Left kidney (tissue), 2 donors: ENCODE data around the gene PRKD2. TPM values are rescaled to one million over a fixed set of nuclear protein-coding genes. Genes with fewer than 3 reads are reported as not detected.

Source experiments
- DNase-seq: peaks from one replicate; pipeline ENCODE4 v3.0.0-alpha.2; 2013
- polyA plus RNA-seq: library from polyadenylated mRNA; unstranded; fragments of 120-200 nt; gene quantifications from one replicate; pipeline ENCODE4 v1.2.1, GENCODE V29; 2013; ENCODE audit not compliant: insufficient read length

Gene PRKD2
- polyA plus RNA-seq, 1 donor: 39.6 TPM

- no peak for DNase-seq
These were observed 9.0 kb upstream of the PRKD2 start for GRCh38 chr19:46725859-46726393.

- no peak for DNase-seq
These were observed 8.3 kb upstream of the PRKD2 start for GRCh38 chr19:46725036-46725820.

- no peak for DNase-seq
These were observed 7.6 kb upstream of the PRKD2 start for GRCh38 chr19:46724468-46724867.

GRCh38 chr19:46723471-46723870 is 6.6 kb upstream of the PRKD2 start:
- no peak for DNase-seq

GRCh38 chr19:46723023-46723461 is 6.1 kb upstream of the PRKD2 start:
- DNase-seq: no peak

- no peak for DNase-seq
These were observed 5.6 kb upstream of the PRKD2 start for GRCh38 chr19:46722421-46723022.

- DNase-seq: no peak
These were observed 5.1 kb upstream of the PRKD2 start for GRCh38 chr19:46722004-46722380.

- no peak for DNase-seq
These were observed 4.5 kb upstream of the PRKD2 start for GRCh38 chr19:46721269-46722003.

GRCh38 chr19:46720503-46721239 is 3.8 kb upstream of the PRKD2 start:
- DNase-seq: no peak

- no peak for DNase-seq
These were observed 3.0 kb upstream of the PRKD2 start for GRCh38 chr19:46719629-46720502.

- no peak for DNase-seq
These were observed 2.2 kb upstream of the PRKD2 start for GRCh38 chr19:46718934-46719622.

GRCh38 chr19:46718157-46718933 is 1.4 kb upstream of the PRKD2 start:
- no peak for DNase-seq

GRCh38 chr19:46717716-46718143 is 816 bp upstream of the PRKD2 start:
- no peak for DNase-seq

- no peak for DNase-seq
These were observed 261 bp downstream of the PRKD2 start for GRCh38 chr19:46716672-46717033.

GRCh38 chr19:46715975-46716671 is 791 bp downstream of the PRKD2 start:
- no peak for DNase-seq

- no peak for DNase-seq
These were observed 1.3 kb downstream of the PRKD2 start for GRCh38 chr19:46715620-46715974.

GRCh38 chr19:46714444-46715106 is 2.3 kb downstream of the PRKD2 start:
- no peak for DNase-seq

GRCh38 chr19:46713781-46714443 is 3.0 kb downstream of the PRKD2 start:
- peak; percentile 87 for DNase-seq
